ENCODE data around the gene SENP2. TPM values are rescaled to one million over a fixed set of nuclear protein-coding genes. Genes with fewer than 3 reads are reported as not detected.
"Not testable (repeated sequence)": the region's sequence is repeated elsewhere in the genome, so short reads cannot be mapped to it uniquely, and the experiment has no call there.

The SENP2 gene
- total RNA-seq, 1 donor from 2014 or later = 24.2 TPM

DNA sequence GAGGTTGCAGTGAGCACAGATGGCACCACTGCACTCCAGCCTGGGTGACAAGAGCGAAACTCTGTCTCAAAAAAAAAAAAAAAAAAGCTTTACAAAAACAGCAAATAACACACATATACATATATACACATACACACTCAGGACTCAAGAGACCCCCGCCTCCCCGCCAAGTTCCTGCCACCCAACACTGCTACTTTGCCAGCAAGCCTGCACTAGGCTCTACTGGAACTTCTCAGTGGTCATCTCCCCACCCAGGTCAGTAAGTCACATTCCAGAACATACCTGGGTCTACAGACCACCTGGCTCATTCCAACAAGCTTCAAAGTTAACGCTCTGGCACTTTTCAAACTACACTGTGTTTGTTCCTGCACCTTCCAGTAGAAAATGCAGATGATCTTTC is 62.3 kb downstream of the SENP2 start:
- no peak for ATAC-seq

DNA sequence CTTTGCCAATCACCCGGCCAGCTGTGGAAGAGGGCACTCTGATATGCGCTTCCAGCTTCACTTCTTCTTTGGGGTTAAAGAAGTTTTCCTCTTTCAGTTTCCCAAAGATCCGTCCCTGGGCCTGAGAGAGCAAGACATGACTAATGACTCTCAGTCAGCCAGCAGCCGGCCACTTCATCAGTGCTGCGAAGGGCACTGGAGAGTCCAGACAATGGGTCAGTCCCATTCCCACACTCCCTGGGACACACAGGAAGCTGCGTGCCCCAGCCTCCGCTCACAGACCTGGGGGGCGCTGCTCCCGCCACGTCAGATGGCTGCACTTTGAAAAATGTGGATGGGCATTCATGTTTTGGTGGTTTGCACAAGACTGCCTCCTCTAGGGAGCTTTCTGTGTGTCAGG is 63.3 kb downstream of the SENP2 start:
- no peak for ATAC-seq

DNA sequence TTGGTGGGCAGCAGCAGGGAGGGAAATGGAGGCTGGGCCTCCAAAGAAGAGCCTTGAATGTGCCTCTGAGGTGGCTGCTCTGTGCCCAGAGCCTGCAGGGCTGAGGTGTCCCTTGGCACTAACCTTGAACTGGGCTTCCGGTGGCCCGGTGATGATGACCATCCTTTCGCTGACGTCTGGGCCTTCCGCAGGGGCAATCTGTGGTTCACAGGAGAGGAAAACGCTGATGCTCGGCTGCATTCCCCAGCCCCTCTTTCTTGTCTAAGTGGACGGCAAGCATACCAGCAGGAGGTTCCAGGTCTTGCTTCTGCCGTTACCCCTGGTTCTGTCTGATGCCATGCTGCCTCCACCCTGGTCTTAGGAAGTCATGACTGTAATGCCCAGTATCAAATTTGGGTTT is 65.9 kb downstream of the SENP2 start:
- ATAC-seq = no peak

GRCh38 chr3:185653949-185654757 is 68.1 kb downstream of the SENP2 start:
- ATAC-seq = no peak

DNA sequence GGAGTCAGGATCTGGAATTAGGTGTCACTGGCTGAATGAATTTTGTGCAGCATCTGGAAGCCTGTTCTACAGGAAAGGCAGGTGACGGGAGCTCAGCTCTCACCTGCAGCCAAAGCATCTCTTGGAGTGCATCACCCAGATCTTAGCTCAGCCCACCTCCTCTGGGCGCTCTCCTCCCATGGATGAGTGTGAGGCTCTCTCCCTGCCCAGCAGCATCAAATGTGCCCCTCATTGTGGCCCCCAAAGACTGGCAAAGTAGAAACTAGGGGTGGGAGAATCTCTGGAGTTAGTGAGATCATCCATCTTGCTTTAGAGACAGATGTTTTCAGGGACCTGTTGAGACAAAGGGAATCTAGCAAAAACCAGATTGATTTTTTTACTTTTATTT is 68.7 kb downstream of the SENP2 start:
- ATAC-seq = peak; percentile 26

GRCh38 chr3:185655426-185656320 is 69.6 kb downstream of the SENP2 start:
- no peak for ATAC-seq

- no peak for ATAC-seq
Measured at GRCh38 chr3:185656321-185656840, 70.3 kb downstream of the SENP2 start.

GRCh38 chr3:185657211-185657610 is 71.1 kb downstream of the SENP2 start:
- ATAC-seq = no peak

DNA sequence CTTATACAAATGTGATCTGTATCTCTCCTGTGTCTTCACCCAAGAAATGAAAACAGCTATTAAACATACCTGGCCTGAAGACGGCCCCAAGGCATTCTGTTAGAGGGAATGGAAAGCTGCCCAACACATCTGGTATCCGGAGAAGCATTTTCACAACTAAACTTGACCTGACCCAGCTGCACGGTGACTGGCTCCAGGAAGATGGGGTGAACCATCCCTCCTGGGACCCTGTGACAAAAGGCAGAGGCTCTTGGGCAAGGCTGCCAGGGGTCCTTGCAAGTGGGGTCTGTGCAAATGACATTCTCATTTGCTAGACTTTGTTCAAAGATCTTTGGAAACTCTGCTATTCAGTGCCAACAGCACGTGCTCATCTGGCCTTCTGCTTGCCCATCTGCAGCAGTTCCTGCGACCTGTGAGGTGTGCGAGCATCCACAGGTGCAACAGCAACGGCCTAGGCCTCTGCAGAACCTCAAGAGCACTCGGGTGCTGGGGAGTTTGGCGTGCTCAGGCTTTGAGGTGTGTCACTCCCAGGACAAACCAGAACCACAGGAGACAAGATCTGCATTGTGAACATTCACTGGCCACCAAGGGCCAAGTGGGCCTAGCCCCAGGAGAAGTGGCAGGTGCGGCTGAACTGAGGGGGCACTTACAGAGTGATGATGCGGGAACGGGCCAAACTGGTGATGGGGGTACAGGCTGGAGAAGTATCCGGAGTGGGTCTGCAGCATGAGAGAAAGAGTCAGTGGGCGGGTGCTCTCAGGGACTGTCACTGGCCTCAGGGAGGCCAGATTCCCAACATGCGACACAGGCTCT is 71.8 kb downstream of the SENP2 start:
- ATAC-seq = no peak

GRCh38 chr3:185658504-185658912 is 72.4 kb downstream of the SENP2 start:
- ATAC-seq = peak; percentile 83

GRCh38 chr3:185658943-185659342 is 72.8 kb downstream of the SENP2 start:
- ATAC-seq = no peak

DNA sequence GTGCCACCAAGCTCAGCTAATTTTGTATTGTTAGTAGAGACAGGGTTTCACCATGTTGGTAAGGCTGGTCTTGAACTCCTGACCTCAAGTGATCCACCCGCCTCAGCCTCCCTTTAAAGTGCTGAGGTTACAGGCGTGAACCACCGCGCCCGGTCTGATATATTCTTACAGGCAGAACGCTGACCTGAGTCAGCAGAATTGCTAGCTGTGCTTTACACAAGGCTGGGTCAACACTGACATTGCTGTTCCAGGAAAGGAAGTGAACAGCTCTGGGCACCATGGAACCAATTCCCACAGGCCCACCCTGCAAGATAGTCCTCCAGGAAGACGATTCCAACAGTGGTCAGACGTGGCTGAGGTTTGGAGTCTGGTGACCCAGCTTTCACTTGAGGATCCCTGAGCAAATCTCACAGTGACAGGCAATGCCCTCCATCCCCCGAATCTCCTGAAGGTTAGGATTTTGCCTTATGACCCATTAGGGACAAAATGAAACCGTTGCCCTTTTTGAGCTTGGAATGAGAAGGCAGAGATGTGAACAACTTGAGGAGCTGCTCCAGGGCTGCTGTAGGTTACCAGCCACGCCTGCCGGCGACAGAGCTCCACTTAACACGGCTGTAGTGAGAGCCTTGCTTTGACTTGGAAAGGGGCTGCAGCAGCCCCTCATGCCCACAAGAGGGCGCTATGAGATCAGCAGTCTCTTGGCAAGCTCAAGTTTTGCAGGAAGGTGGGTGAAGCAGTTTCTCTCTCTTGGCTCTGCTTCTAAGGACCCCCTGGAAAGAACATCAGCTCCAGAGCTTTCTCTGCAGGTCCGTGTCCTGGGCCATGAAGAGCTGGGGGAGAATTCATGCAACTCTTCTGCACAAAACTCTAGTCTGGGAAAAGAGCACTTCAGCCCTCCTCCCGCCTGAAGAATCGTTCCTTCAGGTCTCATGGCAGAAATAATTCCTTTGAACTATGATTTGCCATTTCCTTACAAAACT is 74.1 kb downstream of the SENP2 start:
- ATAC-seq = peak; percentile 86

DNA sequence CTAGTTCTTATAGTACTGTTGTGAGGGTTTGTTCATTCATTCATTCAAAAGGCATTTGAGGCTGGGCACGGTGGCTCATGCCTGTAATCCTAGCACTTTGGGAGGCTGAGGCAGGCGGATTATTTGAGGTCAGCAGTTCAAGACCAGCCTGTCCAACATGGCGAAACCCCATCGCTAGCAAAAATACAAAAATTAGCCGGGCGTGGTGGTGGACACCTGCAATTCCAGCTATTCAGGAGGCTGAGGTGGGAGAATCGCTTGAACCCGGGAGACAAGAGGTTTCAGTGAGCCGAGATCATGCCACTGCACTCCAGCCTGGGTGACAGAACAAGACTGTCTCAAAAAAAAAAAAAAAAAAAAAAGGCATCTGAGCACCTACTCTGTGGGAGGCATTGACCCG is 75.2 kb downstream of the SENP2 start:
- not testable (repeated sequence) for ATAC-seq

- no peak for ATAC-seq
Measured at GRCh38 chr3:185661772-185662171, 75.7 kb downstream of the SENP2 start.

GRCh38 chr3:185663929-185664328 is 77.8 kb downstream of the SENP2 start:
- no peak for ATAC-seq

DNA sequence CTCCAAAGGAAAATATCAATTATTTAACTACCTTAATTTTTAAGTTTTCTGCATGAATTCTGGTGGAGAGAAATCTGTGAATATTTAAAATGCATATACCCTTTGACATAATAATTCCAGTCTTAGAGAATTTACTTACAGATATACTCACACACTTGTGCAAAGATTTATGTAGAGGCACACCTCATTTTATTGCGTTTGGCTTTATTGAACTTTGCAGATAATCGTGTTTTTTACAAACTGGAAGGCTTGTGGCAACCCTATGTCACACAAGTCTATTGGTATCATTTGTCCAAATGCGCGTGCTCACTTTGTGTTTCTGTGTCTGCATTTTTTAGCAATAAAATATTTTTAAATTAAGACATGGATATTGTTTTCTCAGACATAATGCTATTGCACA is 81.5 kb downstream of the SENP2 start:
- ATAC-seq = no peak

DNA sequence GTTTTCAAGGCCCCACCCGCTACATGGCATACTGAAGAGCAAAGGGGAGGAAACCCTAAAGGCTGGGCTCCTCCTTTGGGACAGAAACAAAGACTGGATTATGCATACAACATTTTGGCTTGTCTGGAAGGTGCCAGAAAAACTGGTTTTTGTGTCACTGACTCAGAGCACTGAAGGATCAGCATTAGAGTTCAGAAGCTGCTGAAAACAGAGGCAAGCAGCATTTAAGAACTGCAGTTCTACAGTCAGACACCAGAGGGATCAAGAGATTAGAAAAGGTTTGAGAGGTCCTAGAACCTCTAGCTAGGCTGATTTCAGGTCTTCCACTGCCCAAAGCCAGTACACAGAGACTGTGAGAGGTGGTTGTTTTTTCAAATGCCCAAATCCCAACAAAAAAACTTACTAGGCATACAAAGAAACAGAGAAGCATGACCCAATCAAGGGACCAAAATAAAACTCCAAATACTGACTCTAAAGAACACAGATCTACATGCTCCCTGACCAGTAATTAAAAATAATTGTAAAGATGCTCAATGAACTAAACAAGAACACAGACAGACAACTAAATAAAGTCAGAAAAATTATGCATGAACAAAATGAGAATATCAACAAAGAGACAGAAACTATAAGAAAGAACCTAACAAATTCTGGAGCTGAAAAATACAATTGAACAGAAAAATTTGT is 91.2 kb downstream of the SENP2 start:
- ATAC-seq = peak; percentile 99

DNA sequence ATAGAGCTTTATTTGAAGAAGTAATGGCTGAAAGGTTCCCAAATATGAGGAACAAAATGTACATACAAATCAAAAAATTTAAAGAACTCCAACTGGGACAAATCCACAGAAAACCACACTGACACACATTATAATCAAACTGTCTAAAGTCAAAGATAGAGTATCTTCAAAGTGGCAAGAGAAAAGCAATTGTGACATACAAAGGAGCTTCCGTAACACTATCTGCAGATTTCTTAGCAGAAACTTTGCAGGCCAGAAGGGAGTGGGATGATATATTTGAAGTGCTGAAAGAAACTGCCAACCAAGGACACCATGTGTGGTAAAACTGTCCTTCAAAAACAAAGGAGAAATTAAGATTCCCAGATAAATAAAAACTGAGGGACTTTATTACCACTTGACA is 91.9 kb downstream of the SENP2 start:
- ATAC-seq = no peak

DNA sequence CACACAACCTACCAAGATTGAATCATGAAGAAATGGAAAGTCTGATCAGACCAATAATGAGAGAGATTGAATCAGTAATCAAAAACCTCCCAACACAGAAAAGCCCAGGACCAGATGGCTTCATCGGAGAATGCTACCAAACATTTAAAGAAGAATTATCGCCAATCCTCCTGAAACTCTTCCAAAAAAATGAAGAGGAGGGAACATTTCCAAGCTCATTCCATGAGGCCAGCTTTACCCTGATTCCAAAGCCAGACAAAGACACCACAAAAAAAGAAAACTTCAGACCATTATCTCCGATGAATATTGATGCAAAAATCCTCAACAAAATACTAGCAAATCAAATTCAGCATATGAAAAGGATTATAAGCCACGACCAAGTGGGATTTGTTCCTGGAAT is 94.1 kb downstream of the SENP2 start:
- no peak for ATAC-seq
